Hepatic stellate cell (primary cell): ENCODE measurements around the gene BPIFB3.
"Not testable (repeated sequence)": the region's sequence is repeated elsewhere in the genome, so short reads cannot be mapped to it uniquely, and the experiment has no call there.

Experiments
- DNase-seq: peaks from one replicate; pipeline ENCODE4 v3.0.0; 2011; ENCODE audit warnings: low spot score

BPIFB3 gene

GRCh38 chr20:33030569-33030968 is 23.1 kb upstream of the BPIFB3 start:
- no peak for DNase-seq

- no peak for DNase-seq
These were observed 22.2 kb upstream of the BPIFB3 start, which contains the start of gene BPIFB6 for GRCh38 chr20:33031531-33031930. TSS of gene BPIFB6 (plus strand) at chr20:33031648. CDS start at chr20:33031648, 0 bp downstream.

GRCh38 chr20:33032555-33032954 is 21.1 kb upstream of the BPIFB3 start:
- DNase-seq = no peak

GRCh38 chr20:33033381-33033780 is 20.3 kb upstream of the BPIFB3 start:
- DNase-seq = no peak

- DNase-seq = no peak
These were observed 19.6 kb upstream of the BPIFB3 start for GRCh38 chr20:33034115-33034514.

- DNase-seq = no peak
These were observed 18.7 kb upstream of the BPIFB3 start for GRCh38 chr20:33034901-33035492.

GRCh38 chr20:33037456-33037855 is 16.2 kb upstream of the BPIFB3 start:
- DNase-seq = no peak

- DNase-seq = no peak
These were observed 15.5 kb upstream of the BPIFB3 start for GRCh38 chr20:33038243-33038642.

GRCh38 chr20:33042430-33042829 is 11.3 kb upstream of the BPIFB3 start:
- no peak for DNase-seq

GRCh38 chr20:33042983-33043730 is 10.5 kb upstream of the BPIFB3 start:
- DNase-seq = no peak

- no peak for DNase-seq
These were observed 9.9 kb upstream of the BPIFB3 start for GRCh38 chr20:33043731-33044181.

- DNase-seq = not testable (repeated sequence)
These were observed 8.5 kb upstream of the BPIFB3 start for GRCh38 chr20:33045129-33045721.

GRCh38 chr20:33046412-33046811 is 7.3 kb upstream of the BPIFB3 start:
- no peak for DNase-seq

- DNase-seq = no peak
These were observed 2.4 kb upstream of the BPIFB3 start for GRCh38 chr20:33051333-33051732.

- no peak for DNase-seq
These were observed 678 bp downstream of the BPIFB3 start for GRCh38 chr20:33054381-33054780.

GRCh38 chr20:33054791-33055190 is 1.1 kb downstream of the BPIFB3 start:
- no peak for DNase-seq

GRCh38 chr20:33059136-33059535 is 5.4 kb downstream of the BPIFB3 start:
- DNase-seq = no peak

- no peak for DNase-seq
These were observed 6.2 kb downstream of the BPIFB3 start for GRCh38 chr20:33059741-33060390.

- DNase-seq = no peak
These were observed 7.9 kb downstream of the BPIFB3 start for GRCh38 chr20:33061658-33062028.

GRCh38 chr20:33062105-33062824 is 8.6 kb downstream of the BPIFB3 start:
- DNase-seq = no peak

- no peak for DNase-seq
These were observed 9.1 kb downstream of the BPIFB3 start for GRCh38 chr20:33062825-33063149.

- DNase-seq = no peak
These were observed 9.6 kb downstream of the BPIFB3 start for GRCh38 chr20:33063271-33063670.
